Transverse colon (tissue), 4 donors: Measurements from ENCODE around the gene AMOTL1.

ENCODE experiments used
- EP300 ChIP-seq: sonication (generic); formaldehyde crosslinking; IDR thresholded peaks from one replicate; pipeline ENCODE4 v1.6.1; 2017; ENCODE audit warnings: antibody characterized with exemption, low read depth
- POLR2AphosphoS5 ChIP-seq, 3 donors: sonication (generic); formaldehyde crosslinking; IDR thresholded peaks; one replicate each; pipeline ENCODE4 v1.6.1; 2016; ENCODE audit warnings: antibody characterized with exemption in 3 of 3
- TF ChIP-seq, protein P1 (sequence below), 5 experiments: fragments of 200-600 bp in 3 of 5; fragments of 450-650 bp in 2 of 5; sonication (generic) in 3 of 5; IDR thresholded peaks; 1 replicate in 2 of 5; 2 replicates in 3 of 5; pipeline ENCODE4 v1.5.1; 2016 to 2017; ENCODE audit warnings: antibody characterized with exemption in 5 of 5, inconsistent platforms in 3 of 5, mild to moderate bottlenecking in 2 of 5, moderate library complexity in 1 of 5

DNA sequence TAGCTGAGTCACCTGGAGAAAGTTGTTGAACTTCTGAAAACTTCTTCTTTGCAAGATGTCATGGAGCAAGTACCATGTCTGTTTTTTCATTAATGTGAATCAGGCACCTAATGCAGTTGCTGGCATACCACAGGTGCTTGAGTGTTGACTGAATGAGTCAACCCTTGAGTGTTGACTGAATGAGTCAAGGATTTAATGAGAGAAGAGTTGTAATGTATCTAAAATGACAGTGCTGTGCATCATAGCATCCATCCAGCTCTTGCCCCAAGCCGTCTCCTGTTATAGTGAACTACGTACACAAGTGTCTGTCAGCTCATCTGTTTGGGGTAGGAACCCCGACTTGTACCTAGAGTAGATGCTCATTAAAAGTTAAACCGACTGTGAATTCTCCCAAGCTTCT is 112.1 kb downstream of the AMOTL1 start:
- TF ChIP-seq POLR2AphosphoS5 (IDR thresholded peaks at IDR 0.05) = no peak
- TF ChIP-seq, protein P1, sequence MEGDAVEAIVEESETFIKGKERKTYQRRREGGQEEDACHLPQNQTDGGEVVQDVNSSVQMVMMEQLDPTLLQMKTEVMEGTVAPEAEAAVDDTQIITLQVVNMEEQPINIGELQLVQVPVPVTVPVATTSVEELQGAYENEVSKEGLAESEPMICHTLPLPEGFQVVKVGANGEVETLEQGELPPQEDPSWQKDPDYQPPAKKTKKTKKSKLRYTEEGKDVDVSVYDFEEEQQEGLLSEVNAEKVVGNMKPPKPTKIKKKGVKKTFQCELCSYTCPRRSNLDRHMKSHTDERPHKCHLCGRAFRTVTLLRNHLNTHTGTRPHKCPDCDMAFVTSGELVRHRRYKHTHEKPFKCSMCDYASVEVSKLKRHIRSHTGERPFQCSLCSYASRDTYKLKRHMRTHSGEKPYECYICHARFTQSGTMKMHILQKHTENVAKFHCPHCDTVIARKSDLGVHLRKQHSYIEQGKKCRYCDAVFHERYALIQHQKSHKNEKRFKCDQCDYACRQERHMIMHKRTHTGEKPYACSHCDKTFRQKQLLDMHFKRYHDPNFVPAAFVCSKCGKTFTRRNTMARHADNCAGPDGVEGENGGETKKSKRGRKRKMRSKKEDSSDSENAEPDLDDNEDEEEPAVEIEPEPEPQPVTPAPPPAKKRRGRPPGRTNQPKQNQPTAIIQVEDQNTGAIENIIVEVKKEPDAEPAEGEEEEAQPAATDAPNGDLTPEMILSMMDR (IDR thresholded peaks at IDR 0.05) = no peak
- TF ChIP-seq EP300 = no peak
